GM04503 (cell line): ENCODE data around the gene TMEM130.

ENCODE experiments used
- DNase-seq: peaks from one replicate; pipeline ENCODE4 v3.0.0-alpha.2; 2012; ENCODE audit warnings: low read depth

The TMEM130 gene, protein sequence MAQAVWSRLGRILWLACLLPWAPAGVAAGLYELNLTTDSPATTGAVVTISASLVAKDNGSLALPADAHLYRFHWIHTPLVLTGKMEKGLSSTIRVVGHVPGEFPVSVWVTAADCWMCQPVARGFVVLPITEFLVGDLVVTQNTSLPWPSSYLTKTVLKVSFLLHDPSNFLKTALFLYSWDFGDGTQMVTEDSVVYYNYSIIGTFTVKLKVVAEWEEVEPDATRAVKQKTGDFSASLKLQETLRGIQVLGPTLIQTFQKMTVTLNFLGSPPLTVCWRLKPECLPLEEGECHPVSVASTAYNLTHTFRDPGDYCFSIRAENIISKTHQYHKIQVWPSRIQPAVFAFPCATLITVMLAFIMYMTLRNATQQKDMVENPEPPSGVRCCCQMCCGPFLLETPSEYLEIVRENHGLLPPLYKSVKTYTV

DNA sequence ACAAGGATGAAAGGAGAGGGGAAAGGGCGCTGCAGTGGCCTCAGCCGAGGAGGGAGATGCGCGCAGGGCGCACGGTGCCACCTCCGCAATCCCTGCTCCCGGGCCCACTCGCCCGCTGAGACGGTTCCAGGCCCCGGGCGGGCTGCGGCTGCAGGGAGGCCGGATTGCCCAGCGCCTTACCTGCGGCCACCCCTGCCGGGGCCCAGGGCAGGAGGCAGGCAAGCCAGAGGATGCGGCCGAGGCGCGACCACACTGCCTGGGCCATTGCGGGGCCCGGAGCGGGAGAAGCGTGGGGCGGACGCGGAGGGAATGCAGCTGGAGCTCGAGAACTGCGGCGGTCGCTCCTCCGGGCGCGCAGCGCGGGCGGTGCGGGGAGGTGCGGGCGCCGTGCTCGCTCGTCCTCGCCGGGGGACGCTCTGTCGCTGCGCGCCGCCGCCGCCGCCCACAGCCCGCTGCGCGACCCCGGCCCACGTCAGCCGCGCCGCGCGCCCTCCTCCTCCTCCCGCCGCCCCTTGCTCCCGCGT lies at the start of gene TMEM130:
Gene TMEM130, minus strand, starts transcription at position 418 of the 524 bp plus-strand sequence. Its CDS starts 153 bp downstream, at position 265.
- DNase-seq = no peak

DNA sequence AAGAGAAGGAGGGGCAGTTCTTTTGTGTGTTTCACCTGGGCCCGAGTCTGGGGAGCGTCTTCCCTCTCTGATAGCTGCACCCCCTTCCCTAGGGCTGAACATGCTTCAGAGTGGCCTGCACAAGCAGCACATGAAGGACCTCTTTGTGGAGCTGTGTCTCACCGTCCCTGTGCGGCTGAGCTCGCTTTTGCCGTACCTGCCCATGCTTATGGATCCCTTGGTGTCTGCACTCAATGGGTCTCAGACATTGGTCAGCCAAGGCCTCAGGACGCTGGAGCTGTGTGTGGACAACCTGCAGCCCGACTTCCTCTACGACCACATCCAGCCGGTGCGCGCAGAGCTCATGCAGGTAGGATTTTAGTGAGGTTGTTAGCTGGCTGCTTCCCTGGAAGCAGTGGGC lies 47.5 kb upstream of the TMEM130 start:
- no peak for DNase-seq

DNA sequence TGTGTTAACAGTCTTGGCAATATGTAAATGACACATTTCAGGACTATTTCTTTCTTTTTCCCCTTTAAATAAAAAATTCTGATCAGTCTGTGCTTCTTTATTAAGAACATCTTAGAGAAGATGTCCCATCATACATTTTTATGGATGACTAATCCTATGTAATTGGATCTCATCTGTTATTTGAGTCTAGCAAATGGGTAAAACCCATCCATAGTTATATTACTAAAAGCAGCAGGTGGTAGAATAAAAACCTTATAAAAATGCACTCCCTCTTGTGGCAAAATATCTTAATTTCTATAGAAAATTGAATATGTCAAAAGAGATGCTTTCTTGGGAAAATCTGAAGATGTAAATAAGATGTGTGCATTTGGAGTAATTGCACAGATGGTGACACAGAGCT lies 43.8 kb upstream of the TMEM130 start:
- DNase-seq = no peak

DNA sequence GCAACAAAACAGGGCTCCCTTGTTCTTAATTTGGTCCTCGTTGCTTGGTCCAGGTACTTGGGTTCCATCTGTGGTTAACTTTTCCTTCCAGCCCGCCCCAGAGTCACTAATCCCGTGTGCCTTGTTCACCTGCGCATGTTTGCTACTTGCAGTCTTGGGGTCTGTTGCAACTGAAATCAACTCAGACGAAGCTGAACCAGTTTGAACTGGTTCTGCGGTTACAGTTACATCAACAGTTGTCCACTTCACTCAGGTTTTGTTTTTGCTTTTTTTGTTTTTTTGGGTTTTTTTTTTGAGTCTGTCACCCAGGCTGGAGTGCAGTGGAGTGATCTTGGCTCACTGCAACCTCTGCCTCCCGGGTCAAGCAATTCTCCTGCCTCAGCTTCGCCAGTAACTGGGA lies 43.2 kb upstream of the TMEM130 start:
- no peak for DNase-seq

DNA sequence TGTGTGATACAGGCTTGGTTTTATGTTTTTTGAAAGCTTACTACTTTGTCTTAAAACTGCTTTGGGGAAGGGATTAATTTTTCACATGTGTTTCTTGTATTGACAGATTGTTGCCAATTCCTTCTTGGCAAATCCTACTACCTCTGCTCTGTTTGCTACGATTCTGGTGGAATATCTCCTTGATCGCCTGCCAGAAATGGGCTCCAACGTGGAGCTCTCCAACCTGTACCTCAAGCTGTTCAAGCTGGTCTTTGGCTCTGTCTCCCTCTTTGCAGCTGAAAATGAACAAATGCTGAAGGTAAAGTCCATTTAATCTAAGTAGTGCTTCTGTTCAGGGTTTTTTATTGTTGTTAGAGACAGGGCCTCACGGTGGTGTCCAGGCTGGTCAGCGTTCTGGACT lies 42.1 kb upstream of the TMEM130 start:
- no peak for DNase-seq

DNA sequence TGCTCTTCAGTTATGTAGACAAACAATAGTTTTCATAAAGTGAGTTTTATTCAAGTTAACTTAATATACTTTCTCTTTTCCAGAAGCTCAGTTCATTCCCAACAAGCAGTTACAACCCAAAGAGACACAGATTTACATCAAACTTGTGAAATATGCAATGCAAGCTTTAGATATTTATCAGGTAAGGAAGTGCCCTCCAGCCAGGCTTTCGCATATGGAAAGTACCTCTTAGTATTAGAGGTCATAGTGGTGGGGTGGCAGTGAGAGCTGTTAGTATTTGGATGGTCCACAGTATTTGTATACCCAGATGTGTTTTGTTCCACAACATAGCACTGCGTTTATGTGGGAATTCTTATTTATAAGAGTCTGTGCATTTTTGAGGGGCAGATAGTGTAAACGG lies 40.6 kb upstream of the TMEM130 start:
- no peak for DNase-seq

DNA sequence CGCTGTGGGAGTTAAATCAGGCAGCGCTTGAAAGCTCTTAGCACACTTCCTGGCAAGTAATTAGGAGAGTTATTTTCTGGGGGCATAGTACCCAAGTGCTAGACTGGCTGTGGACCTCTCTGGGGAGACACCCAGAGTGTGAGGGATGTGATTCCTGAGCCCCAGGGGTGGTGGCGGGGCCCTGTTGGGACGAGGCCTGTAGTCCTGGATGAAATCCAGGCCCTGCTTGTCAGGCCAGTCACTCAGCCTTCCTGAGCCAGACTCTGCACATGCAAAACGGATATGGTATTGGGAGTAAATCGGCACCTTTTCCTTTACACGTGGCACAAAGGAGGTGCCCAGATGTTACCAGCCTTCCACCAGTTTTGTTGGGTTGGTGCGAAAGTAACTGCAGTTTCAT lies 39.7 kb upstream of the TMEM130 start:
- no peak for DNase-seq

DNA sequence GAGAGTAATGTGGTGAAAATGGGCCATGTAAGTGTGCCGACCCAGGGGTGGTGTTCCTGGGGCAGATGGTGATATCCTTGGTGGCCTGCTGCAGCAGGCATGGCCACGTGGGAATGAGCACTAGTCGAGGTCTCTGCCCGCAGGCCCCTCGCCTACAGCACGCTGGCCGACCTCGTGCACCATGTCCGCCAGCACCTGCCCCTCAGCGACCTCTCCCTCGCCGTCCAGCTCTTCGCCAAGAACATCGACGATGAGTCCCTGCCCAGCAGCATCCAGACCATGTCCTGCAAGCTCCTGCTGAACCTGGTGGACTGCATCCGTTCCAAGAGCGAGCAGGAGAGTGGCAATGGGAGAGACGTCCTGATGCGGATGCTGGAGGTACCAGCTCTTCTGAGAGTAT lies 38.8 kb upstream of the TMEM130 start:
- DNase-seq = no peak

DNA sequence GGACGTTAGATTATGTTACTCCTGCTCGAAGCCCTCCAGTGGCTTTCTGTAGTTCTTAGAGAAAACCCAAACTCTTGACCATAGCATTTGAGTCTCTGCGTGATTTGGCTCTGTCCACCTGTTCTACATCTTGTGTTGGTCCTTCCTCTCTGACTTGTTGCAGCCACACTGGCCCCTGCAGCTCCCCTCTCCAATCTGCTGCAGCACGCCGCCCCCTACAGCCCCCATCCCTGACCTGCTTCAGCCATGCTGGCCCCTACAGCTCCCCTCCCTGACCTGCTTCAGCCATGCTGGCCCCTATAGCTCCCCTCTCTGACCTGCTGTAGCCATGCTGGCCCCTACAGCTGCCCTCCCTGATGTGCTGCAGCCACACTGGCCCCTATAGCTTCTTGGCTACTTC lies 37.8 kb upstream of the TMEM130 start:
- no peak for DNase-seq

DNA sequence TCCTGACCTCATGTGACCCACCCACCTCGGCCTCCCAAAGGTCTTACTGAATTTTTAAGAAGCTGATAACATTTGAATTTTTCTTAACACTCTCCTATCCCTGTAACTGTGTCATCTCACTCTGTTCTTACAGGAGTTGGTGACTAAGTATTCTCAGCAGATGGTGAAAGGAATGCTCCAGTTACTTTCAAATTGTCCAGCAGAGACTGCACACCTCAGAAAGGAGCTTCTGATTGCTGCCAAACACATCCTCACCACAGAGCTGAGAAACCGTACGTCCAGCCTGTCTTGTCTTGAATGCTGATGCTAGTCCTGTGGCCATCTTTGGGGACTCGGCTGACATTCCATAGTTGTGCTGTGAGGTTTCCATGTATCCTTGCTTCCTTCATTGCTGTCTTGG lies 33.4 kb upstream of the TMEM130 start:
- no peak for DNase-seq

DNA sequence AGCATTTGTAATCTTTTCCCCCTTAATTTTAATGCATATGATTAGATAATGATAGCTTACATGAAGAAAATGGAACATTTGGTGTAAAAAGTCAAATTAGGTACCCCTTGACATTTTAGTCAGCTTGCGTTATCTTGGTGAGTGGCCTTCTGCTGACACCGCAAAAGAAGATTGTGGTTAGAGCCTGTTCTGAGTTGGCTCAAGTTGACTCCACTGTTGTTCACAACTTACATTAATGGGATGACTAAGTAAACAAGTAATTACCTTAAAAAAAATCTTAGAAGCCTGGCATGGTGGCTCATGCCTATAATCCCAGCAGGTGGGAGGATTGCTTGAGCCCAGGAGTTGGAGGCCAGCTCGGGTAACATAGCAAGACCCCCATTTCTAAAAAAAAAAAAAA lies 32.7 kb upstream of the TMEM130 start:
- no peak for DNase-seq

DNA sequence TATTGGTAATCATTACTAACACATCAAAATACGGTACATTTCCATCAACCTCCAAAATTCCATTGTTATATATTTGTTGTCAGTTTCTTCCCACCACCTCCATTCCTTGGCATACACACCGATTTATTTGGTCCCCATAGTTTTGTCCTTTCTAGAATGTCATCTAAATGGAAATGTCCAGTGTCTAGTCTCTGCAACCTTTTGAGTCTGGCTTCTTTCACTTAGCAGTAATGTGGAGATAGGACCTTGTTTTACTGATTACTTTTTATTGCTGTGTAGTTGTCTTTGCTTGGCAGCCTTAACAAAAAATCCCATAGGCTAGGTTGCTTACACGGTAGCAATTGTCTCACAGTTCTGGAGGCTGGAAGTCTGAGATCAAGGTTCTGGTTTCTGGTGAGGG lies 31.0 kb upstream of the TMEM130 start:
- DNase-seq = no peak

DNA sequence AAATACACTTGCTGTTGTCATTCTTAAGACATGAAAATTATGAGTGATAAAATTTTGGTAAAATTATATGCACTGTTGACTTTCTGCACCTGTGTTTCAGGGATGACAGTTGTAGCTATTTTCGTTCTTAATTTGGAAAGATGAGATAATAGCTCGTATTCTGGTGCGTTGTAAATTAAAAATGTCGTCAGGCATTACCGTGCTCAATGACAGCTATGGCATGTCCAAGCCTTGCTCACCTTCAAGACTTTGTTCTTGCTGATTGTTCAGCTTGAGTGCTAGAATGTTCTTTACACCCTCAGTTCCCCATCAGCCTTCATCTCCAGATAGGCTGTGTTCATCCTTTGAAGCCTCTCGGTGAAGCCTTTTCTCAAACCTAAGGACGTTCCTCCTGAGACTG lies 30.0 kb upstream of the TMEM130 start:
- DNase-seq = no peak

DNA sequence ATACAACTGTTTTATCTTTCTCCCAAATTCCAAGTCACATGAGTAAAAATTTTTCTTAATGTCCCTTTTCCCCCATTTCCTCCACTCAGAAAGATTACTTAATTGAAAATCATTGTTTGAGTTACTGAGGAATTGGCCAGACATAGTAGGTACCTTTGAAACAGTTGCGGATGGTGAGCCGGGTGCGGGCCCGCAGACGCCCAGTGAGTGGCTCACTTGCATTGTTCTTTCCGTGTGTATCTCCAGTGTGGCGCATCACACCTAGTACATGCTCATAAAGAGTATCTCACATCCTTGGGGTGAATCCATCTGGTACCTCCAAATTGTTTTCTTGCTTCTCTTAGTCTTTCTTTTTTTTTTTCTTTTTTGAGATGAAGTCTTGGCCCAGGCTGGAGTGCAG lies 22.8 kb upstream of the TMEM130 start:
- DNase-seq = no peak

DNA sequence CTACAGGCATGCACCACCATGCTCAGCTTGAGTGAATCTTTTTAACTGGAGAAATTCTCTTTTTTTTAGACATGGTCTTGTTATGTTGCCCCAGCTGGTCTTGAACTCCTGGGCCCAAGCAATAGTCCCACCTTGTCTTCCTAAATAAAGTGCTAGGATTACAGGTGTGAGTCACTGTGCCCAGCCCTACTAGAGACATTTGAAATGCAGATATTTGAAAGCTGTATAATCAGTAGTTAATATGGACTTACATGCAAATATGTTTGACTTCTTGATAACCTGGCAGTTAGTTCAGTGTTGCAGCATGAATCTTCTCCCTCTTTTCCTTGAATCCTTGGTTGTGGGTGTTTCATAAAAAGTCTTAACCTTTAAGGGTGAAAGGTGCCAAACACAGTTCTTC lies 17.2 kb upstream of the TMEM130 start:
- DNase-seq = no peak

DNA sequence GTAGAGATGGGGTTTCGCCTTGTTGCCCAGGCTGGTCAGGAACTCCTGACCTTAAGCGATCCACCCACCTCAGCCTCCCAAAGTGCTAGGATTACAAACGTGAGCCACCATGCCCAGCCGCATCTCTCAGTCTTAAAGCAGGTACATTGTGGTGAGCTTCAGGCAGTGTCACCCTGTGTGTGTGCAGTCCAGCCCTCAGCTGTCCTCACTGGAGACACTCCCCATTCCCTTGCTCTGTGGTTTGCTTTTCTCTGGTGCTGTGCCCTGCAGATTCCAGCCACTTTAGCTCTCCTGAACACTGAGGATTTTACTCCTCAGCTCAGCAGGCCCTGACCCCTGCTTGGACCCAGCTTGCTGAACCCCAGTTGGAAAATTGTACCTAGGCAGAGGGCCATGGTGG lies 14.6 kb upstream of the TMEM130 start:
- DNase-seq = no peak

DNA sequence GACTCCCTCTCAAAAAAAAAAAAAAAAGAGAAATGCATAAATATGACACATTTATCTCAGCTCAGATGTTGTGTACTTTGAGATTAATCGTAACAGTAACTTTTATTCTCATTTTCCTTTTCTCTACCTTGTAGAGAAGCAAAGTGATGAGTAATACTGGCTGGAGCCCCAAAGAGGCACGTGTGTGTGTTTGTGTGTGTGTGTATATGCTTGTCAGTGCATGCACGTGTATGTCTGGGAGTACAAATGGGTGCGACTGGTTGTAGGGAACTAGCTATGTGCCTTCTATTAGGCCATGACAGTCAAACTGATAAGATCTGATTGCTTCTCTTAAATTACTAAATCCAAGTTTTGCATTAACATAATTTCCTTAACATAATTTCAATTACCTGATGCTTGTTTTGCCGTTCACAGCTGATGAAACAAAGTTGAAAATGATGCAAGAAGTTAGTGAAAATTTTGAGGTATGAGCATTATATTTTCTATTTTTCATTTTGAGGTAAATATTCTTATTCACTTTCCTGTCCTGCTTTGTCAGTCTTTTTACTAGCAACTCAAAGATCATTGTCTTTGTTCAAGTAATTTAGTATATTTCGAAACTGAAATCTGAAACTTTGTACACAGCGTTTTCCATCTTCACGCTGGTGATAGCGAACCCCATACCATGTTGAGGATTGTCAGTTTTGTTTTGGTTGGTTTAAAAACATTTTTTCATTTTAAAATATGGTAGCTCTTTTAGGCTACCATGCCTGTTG lies 11.9 kb upstream of the TMEM130 start:
- DNase-seq = no peak

DNA sequence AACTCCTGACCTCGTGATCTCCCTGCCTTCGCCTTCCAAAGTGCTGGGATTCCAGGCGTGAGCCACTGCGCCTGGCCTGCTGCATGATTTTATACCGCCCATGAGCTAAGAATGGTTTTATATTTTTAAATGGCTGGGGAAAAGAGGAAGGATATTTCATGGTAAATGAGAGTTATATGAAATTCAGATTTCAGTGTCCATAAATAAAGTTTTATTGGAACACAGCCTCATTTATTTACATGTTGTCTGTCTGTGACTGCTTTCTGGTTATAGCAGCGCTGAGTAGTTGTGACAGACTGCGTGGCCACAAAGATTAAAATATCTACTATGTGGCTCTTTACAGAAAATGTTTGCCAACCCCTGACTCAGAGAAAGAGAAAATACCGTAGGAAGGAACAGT lies 10.7 kb upstream of the TMEM130 start:
- no peak for DNase-seq

DNA sequence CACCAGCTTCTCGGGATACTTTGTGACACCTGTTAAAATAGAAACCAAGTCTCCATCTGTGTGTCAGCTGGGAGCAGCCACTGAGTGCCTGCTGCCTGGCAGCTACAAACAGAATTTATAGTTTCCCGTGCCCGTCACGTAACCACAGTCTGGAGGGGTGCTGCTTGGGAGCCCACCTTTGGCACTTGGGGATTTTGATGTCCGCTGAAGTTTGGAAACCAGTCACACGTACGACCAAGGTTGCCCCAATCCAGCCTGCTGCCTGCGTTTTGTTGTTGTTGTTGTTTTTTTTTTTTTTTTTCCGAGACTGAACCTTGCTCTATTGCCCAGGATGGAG lies 10.1 kb upstream of the TMEM130 start:
- DNase-seq = no peak

DNA sequence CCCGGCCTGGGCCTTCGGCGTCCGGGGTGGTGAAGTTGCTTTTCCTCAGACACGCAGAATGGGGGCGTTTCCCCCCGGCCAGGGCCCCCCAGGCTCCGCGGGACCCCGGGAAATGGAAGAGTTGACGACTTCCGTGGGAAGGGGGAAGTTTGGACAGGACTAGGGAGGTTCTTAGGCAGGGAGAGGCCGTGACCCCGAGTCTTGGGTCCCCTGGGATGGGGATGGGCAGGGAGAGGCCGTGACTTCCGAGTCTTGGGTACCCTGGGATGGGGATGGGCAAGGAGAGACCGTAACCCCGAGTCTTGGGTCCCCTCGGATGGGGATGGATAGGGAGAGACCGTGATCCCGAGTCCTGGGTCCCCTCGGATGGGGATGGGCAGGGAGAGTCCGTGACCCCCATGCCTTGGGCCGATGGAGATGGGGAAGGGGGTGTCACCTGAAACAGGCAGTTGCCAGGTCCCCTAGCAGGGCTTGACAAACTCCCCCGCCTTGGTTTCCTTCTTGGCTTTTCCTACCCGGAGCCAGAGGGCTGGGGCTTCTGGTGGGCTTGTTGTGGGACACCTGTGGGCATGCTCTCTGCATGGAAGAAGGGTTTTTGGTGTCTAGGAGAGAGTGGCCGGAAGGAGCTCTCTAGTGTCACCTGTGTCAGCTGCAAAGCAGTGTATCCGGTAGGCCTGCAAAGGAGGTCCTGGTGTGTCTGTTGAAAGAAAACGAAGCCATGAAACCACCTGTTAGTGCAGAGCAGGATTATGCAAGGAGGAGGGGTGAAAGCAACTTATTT lies 9.6 kb upstream of the TMEM130 start:
- no peak for DNase-seq

DNA sequence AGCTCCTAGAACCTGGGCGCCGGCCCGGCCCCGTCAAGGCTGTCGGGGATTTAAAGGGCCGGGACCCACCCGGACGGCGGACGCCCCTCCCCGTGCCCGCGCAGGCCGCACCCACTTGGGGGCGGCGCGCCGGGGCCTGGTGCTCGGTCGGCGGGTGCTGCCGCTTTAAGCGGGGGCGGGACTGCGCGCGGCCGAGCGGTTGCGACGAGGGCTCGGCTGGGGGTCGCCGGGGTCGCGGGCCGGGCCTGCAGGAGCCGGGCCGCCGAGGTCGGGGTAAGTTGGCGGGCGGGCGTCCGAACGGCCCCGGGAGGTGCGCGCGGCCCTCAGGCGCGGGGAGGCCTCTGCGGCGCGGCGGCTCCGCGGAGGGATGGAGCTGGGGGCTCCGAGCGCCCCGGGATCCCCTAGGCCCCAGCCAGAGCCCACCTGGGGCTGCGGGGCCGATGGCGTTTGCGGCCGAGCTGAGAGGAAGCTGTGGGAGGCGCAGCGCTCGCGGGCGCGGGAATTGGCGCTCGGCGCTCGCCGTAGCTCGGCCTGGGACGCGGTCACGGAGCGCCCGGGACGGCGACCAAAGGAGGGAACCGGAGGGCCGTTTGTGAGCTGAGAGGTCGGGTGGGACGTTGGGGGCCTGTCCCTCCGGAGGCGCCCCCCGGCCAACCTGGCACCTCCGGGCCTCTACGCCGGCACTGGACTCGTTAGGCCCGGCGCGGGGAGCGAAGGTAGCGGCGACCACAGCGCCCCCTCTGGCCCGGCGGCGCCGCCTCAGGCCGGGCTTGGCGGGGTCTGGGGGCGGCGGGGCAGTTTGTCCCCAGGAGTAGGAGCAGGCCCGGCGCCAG lies 8.8 kb upstream of the TMEM130 start, which contains the start of gene TRRAP:
Gene TRRAP, plus strand, starts transcription at position 168 of the 833 bp plus-strand sequence. CDS start 2,619 bp downstream, outside the sequence.
- no peak for DNase-seq
